ENCODE measurements around the gene ARAP3.

GRCh38 chr5:141707510-141707909 lies 25.5 kb upstream of the ARAP3 start:
- TF ChIP-seq CTCF (IDR thresholded peaks at IDR 0.05) (no peak), POLR2A (IDR thresholded peaks at IDR 0.05) (no peak)
